SKM-1 (cell line): Measurements from ENCODE around the gene RAB11FIP3.
"Not testable (repeated sequence)": the region's sequence is repeated elsewhere in the genome, so short reads cannot be mapped to it uniquely, and the experiment has no call there.

Experiments
- DNase-seq: peaks from one replicate; lab custom pipeline; 2025; ENCODE audit not compliant: unreplicated experiment; lab: John Stamatoyannopoulos, UW

RAB11FIP3 gene

DNA sequence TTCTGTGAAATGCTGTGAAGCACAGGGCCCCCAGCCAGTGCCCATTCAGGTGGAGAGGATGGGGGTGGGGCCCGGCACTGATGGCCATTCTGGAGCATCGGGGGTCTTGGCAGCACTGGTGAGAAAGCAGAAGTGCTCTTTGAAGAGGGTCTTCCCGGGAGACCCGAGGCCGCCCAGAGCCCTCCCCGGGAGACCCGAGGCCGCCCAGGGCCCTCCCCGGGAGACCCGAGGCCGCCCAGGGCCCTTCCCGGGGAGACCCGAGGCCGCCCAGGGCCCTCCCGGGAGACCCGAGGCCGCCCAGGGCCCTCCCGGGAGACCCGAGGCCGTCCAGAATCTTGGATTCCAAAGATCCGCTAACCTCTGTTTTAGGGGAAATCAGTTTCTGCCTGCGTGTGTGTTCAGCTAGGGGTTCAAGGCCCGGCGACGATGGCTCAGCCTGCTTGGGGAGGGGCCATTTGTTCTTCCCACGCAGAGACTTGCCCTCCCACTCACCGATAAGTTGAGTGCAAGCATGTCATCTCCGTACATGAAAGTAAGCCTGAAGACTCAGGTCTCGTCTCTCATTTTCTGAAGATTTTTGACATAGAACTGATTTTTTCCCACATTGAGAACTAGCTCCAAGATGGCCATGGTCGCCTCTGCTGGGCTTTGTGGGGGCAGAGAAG, 66.9 kb downstream of the RAB11FIP3 start:
- DNase-seq: no peak

DNA sequence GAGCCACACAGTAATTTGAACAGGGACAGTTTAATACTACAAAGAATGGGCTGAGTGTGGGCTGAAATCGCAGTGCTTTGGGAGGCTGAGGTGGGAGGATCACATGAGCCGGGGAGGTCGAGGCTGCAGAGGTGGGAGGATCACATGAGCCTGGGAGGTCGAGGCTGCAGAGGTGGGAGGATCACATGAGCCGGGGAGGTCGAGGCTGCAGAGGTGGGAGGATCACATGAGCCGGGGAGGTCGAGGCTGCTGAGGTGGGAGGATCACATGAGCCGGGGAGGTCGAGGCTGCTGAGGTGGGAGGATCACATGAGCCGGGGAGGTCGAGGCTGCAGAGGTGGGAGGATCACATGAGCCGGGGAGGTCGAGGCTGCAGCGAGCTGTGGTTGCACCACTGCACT, 69.2 kb downstream of the RAB11FIP3 start:
- DNase-seq: not testable (repeated sequence)

DNA sequence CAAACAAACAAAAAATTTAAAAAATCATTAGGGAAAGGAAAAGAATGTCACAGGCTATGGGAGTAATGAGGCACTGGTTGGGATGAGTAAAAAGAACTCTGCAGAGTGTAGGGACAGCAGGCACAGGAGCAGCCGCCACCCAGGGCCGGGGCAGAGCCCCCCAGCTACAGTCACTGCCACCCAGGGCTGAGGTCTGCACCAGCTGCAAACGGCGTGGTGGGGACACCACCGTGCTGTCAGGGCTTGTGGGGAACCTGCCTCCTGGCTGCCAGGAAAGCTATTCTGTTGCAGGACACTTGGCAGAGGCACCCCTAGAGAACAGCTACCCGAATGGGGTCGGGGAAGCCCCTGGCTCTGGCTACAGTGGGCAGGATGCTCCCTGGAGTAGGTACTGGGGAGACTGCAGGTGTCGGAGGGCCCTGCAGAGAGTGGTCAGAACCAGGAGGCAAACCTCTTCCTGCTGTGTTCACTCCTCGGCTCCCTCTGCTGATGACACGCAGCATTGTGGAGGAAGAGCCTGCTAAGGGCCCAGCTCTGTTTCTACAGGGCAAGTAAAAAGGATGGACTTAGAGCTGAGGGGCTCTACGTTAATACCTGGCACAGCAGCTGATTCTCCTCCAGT, 69.8 kb downstream of the RAB11FIP3 start:
- no peak for DNase-seq

DNA sequence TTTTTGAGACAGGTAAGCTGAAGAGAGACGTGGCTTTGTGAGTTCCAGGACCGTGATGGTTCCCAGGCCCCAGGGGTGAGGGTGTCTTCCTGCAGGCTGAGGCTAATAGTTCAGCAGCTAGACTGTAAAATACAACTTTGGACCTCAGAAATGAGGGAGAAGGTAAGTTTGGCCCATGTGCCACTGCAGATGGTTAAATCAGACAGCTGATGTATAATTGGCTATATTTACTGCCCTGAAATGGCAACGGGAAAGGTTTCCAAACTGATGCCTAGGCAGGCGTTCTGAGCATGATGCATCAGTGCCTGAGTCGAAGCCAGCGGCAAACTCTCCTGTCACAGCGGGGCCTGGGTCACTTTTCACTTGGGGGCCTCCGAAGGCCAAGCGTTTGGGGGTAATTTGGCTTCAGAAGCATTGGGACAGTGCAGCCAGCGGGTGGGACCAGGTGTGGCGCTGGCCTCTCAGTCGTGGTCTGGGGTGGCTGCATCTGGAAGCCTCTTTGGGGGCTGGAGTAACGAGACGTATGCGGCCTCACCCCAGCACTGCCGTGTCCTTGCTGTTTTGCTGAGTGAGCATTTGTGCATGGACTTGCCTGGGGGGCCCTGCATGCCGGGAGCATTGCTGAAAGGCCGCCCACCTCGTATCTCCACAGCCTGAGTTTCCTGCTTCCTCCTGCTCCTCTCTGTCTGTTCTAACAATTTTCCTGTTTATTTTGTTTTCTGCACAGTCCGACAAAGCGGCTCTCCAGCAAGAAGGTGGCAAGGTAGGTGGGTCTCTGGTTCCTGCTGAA, 70.8 kb downstream of the RAB11FIP3 start:
- DNase-seq: no peak

DNA sequence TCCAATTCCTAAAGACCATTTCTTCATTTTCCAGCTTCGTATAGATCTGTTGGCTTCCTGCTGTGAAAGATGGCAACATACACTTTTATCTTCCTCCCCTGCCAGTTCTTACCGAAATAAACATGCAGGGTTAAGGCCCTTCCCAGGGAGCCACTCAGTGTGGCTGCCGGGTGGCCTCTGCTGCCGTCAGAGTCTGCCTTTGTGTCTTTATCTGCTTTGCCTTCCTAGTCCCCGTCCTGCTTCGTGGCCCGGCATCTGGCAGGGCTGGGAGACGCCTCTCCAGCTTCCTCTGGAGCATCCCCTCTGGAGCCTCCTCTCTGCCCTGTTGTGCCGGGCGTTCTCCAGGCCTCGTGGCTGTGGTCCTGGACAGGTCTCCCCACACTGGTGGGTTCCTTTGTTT, 71.8 kb downstream of the RAB11FIP3 start:
- no peak for DNase-seq

DNA sequence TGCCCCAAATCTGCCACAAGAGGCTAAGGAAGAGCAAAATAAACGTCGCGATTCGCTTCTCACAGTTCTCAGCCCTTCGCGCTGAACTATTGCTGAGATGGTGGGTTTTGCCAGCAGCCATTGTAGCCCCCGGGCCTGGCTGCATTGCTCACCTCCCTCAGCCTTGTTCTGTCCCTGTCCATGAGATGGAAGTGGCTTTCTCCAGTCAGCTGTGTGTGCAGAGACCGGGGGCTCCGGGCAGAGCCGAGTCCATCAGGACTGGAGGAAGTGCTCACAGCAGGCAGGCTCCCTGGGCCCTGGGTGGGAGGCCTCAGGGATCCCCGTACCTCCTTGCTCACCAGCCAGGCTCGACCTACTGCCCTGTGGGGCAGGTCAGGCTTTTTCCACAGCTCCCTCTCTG, 74.5 kb downstream of the RAB11FIP3 start:
- DNase-seq: no peak

DNA sequence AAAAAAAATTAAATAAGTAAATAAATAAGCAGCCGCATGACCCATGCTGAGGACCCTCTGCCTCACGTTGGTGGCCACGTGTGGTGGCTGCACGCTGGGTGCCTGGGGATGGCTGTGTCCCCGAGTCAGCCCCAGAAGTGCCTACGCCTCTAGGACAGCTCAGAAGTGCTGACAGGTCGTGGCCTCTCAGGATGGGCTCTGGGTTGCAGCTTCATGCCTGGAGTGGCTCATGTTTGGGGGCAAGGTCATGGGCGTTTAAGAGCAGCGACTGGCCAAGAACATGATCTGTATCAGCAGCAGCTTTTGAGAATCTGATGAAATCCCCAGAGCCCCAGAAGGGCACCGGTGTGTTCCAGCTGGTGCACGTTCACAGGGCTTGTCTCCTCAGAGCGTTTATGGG, 75.3 kb downstream of the RAB11FIP3 start:
- DNase-seq: no peak

DNA sequence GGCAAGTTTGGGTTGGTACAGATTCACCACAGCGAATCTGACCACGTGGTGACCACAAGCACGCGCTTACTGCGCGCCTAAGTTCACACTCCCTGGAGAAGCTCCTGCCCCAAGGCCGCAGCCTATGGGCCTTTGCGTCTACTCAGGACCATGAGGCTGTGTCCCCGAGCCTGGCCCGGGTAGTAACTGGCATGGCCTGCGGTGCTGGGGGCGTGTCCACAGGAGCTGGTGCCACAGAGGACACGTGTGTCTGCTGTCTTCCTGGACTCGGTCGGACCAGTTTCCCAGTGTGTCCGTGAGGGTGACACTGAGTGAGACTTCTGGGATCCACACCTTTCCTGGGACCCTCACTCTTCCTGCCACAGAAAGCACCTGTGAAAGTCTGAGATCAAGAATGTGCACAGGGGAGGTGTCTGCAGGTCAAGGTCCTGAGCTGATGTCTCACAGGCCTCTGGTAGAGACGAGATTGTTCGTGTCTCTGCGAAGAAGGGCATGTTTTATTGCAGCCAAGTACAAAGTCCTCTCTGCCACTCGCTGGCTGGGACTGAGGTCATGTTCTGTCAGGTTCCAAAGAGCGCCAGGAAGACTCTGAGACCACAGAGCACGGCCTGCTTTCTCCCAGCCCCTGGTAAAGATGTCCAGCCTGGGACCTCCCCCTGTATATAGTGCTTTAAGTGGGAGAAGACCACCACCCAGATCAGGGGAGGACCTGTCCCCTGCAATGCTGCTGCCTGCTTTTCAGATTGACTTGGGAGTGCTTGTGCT, 76.9 kb downstream of the RAB11FIP3 start:
- no peak for DNase-seq

DNA sequence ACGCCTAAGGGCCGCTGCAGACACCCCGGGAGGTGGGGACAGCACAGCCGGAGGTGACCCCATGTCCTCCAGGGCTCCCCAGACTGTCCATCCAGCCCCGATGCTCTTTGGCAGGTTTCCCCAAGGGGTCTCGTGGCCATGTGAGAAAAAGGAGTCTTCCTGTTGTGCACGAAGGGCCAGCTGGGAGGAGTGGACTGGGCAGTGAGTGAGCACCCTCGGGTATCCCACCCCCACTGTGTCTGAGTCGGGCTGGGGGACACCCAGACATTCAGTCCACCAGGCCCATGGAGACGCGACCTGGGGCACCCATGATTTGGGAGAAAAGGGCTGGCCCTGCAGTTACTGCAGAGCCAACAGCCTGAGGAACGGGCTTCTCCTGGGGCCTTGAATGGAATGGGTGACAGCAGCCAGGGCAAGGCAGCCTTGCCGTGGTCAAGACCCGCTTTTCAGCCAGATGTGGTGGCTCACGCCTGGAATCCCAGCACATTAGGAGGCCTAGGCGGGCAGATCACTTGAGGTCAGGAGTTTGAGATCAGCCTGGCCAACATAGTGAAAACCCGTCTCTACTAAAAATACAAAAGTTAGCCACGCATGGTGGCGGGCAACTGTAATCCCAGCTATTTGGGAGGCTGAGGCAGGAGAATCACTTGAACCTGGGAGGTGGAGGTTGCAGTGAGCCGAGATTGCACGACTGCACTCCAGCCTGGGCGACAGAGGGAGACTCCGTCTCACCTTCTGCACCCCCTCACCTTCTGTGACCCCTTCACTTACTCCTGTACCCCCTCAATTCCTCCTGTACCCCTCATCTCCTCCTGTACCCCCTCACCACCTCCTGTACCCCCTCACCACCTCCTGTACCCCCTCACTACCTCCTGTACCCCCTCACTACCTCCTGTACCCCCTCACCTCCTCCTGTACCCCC, 78.0 kb downstream of the RAB11FIP3 start:
- DNase-seq: no peak

DNA sequence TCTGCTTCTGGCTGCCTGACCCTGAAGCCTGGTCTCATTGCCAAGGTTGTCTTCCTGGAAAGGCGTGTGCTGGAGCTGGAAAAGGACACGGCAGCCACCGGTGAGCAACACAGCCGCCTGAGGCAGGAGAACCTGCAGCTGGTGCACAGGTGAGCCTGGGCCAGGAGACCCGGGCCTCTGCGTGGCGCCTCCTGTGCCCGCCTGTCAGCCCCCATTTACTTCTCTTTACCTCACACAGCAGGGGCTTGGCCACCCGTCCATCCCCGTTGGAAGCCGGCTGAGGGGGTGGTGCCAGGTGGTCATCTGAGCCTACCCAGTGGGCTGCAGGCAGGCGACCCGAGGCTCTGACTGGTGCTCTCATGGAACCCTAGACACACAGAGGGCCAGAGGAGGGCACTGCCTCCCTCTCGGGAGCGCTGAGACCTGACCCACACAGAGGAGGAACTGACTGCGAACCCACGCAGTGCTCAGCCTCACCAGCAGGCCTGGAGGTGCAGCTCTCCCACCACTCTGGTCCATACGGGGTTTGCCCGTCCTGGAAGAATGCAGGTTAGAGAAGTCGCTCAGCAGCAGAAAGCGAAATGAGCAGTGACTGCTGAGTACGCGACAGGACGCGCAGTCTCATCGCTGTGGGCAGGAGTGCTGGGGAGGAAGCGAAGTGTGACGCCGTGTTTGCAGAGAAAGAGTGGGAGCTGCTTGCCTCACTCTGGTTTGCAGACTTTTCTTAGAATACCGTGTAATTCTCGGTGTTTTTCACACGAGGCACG, 80.2 kb downstream of the RAB11FIP3 start:
- no peak for DNase-seq

DNA sequence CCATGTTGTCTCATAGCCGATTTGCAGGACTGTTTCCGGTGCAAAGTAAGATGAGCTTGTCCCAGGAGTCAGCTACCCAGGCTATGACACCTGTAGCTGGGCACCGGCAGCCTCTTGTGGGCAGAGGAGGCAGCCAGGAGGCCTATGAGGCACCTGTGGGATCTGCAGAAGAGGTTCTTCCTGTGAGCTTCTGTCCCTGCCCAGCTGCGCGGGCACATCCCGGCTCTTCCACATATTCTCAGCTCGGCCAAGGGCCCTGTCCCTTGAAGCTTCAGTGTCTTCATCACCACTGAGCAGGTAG, 80.7 kb downstream of the RAB11FIP3 start:
- DNase-seq: no peak

DNA sequence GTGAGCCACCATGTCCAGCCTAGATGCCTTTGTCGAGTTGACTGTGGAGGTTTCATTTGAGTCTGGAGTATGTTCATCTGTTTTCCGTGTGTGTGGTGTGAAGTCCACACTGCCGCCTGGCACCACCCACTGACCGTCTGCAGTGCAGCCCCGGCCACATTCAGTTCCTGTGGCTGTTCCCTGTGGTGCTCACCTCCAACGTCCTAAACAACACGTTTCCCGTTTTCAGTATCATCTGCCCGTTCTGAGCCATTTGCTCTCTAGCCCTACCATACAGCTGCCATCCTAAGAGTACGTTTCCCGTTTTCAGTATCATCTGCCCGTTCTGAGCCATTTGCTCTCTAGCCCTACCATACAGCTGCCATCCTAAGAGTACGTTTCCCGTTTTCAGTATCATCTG, 82.1 kb downstream of the RAB11FIP3 start:
- not testable (repeated sequence) for DNase-seq

DNA sequence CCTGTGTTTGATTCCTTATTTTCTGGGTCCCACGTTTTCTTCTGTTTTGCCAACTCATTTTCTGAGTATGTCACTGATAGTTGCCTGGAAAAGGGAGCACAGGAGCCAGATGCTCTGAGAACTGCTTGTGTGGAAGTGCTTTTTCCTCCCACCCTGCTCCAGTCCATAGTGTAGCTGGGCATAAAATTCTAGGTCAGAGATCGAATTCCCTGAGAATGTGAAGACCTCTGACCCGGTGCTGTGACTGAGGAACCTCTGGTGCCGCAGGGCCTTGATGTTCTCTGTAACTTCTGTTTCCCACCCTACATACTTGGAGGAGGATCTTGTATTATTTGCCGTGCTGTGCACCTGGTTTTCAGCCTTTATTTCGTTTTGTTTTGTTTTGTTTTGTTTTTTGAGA, 82.5 kb downstream of the RAB11FIP3 start:
- no peak for DNase-seq

DNA sequence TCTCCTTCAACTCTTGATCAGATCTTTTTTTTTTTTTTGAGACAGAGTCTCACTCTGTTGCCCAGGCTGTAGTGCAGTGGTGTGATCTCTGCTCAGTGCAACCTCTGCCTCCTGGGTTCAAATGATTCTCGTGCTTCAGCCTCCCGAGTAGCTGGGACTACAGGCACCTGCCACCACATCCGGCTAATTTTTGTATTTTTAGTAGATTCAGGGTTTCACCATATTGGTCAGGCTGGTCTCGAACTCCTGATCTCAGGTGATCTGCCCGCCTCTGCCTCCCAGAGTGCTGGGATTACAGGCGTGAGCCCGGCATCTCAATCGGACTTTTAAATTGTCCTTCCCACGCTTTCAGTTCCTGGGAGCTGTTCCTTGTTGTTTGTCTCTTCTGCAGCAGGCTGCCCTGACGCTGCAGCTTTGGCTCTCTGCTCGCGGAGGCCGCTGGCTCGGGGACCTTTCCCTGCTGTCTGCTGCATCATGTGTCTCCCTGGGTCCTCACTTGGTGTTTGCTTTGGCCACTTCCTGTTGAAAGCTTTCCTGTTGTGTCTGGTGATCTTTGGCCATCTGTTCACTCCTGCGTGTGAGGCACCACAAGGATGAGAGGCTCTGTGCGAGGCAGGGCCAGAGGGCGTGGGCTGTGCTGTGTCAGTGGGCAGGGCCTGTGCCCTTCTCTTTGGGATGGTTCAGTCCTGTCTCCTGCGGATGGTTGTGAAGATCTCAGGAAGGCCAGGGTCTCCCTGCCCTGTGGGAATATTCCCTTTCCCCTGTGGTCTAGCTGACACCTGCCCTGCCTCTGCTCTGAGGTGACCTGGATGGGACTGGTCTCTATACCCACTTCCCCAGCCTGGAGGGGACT, 83.7 kb downstream of the RAB11FIP3 start:
- no peak for DNase-seq

DNA sequence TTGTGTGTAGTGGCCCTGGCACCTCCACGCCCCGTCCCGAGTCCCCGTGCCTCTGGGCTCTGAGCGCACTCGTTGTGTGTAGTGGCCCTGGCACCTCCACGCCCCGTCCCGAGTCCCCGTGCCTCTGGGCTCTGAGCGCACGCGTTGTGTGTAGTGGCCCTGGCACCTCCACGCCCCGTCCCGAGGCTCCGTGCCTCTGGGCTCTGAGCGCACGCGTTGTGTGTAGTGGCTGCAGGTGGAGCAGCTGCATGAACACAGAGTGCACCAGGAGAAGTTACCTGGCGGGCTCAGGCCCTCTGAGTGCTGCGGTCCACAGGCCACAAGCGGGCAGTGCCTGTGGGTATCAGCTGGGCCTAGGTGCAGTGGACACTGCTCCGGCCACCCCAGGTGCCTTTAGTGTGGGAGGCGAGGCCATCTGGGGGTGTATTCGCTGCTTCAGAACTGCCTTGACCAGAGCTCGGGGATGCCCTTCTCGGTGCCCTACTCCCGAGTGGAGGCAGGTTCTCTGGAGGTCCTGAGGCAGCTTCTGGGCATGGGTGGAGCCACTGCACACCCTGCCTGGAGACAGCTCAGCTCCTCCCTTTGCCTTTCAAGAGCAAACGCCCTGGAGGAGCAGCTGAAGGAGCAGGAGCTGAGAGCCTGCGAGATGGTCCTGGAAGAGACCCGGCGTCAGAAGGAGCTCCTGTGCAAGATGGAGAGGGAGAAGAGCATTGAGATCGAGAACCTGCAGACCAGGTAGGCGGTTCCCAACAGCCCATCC, 84.8 kb downstream of the RAB11FIP3 start:
- DNase-seq: no peak

DNA sequence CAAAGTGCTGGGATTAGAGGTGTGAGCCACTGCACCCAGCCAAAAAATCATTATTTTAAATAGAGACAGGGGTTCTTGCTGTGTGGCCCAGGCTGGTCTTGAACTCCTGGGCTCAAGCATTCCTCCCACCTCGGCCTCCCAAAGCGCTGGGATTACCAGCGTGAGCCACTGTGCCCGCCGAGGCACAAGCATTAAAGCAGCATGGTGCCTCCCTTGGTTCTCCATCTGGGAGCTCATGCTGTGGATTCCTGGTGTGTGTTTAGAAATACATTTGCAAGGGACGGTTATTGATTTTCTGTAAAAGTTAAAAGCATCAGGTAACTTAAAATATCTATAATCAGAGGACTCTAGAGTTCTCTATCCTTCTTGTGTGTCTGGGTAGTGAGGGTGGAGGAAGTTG, 87.4 kb downstream of the RAB11FIP3 start:
- no peak for DNase-seq

DNA sequence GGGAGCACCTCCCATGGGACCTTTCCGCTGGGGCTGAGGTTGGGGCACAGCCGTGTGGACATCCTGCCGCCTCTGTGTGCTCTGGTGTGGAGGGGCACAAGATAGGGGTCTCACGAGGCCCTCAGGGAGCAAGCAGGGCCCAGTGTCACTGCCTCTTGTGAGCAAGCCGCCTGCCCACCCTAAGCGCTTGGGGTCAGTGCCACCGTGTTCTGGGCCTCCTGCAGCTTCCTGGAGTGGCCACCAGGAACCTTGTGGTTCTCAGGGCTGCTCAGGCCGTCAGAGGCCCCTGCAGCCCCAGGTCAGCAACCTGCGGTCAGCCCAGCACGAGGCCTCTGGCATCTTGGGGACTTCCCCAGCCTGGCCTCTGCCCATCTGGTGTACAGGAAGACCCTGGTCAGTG, 88.5 kb downstream of the RAB11FIP3 start:
- no peak for DNase-seq
